ENCODE results near the gene KRT4.
"Not testable (repeated sequence)": the region's sequence is repeated elsewhere in the genome, so short reads cannot be mapped to it uniquely, and the experiment has no call there.

Gene KRT4

DNA sequence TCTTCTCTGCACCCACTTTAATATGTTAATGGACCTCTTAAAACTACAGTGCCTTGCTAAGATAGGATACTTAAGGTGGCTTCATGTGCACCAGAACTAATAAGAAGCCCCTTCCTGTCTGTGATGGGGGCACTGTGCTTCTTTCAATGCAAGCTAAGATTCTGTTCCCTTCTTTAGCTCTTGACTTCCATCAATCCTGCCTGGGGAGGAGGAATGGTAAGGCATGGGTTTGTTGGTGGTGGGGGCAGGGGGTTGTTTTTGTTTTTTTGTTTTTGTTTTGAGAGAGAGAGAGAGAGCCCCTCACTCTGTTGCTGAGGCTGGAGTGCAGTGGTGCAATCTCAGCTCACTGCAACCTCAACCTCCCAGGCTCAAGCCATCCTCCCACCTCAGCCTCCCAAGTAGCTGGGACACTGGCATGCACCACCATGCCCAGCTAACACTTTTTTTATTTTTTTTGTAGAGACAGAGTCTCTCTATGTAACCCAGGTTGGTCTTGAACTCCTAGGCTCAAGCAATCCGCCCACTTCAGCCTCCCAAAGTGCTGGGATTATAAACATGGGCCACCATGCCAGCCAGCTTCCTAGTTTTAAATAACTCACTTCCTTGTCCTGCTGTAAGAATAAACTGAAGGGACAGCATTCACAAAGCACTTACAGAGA lies 13.5 kb downstream of the KRT4 start:
- Mint-ChIP-seq H3K4me1 (ENCODE audit: low read depth) (no peaks in the 10 kb centered on the region), H3K9me3 (no peaks in the 10 kb centered on the region), H3K27ac (no peak overlapping the region), H3K36me3 (ENCODE audit: low read depth) (no peaks in the 10 kb centered on the region), H3K27me3 (ENCODE audit: low read depth) (peaks cover 6% of the 10 kb centered on the region), H3K4me3 (no peak overlapping the region)
- DNase-seq (ENCODE audit: low spot score): no peak

DNA sequence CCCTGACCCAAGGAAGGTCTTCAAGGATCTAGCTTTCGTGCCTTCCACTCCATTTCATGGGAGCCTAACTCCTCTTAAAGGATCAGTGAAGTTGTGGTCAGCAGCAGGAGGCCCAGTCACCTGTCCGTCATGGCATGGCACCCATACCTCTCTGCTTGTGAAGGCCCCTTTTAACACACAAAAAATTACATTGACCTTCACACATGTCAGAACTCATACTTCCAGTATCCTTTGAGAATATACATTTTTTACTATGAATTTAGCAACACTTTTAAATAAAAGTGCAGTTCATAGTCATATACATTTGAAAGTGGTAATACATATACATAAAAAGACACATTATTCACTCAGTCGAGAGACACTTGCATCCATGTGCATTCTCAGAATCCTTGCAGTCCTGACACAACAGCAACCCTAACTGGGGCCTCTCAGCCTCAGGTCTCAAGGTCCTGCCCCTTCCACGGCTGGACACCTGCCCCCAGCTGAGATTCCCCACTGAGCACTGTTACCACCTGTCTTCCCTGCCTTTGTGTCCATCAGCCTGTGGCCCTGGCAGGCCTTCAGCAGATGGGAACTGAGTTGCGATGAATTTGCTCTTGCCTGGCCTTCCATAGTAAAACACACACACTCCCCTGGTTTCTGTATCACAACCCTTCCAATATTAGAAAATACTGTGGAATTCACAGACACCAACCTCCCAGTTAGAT lies 14.3 kb downstream of the KRT4 start:
- peaks cover 2% of the 10 kb centered on the region for H3K4me1 Mint-ChIP-seq (ENCODE audit: low read depth)
- DNase-seq (ENCODE audit: low spot score): no peak
- no peak overlapping the region for H3K27ac Mint-ChIP-seq
- H3K9me3 Mint-ChIP-seq: no peaks in the 10 kb centered on the region
- H3K27me3 Mint-ChIP-seq (ENCODE audit: low read depth): peaks cover 6% of the 10 kb centered on the region
- no peak overlapping the region for H3K4me3 Mint-ChIP-seq
- no peaks in the 10 kb centered on the region for H3K36me3 Mint-ChIP-seq (ENCODE audit: low read depth)

DNA sequence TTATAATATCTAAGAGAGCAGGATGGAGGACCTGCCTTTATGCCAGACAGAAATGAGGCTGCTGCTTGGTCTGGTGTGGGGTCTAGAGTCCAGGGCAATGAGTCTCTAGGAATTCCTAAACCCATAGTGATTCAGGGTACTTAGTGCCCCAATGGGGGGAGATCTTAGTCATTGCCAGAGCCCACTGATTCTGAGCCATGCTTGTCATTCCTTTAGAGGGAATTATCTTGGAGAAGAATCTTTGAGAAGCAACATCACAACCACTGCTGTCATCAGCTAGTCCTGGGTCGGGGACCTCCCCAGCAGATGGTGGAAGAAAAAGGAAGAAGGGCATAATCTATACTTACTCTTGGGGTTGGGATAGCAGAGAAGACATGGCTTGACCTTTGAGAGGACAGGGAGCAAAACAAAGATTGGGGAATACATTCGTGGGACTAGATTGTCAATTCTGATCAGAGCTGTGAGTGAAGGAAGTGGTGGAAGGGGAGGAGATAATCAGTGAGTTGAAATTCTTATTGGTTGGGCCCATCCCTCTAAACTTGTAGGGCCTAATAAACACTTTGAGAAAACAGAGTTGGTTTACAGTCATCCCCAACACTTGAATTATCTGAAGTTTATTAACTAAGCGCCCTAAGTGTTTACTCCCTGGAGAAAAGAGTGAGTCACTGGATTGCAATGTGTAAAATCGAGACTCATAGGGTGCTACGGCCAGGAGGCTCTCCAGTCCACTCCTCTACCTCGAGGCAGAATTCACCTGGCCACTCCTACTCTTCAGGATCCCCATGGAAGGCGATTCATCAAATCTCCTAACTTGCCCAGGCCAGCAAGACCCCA lies 15.0 kb downstream of the KRT4 start:
- H3K9me3 Mint-ChIP-seq: no peaks in the 10 kb centered on the region
- peaks cover 9% of the 10 kb centered on the region for H3K4me1 Mint-ChIP-seq (ENCODE audit: low read depth)
- H3K27me3 Mint-ChIP-seq (ENCODE audit: low read depth): peaks cover 6% of the 10 kb centered on the region
- H3K27ac Mint-ChIP-seq: no peak overlapping the region
- H3K36me3 Mint-ChIP-seq (ENCODE audit: low read depth): no peaks in the 10 kb centered on the region
- no peak for DNase-seq (ENCODE audit: low spot score)
- no peak overlapping the region for H3K4me3 Mint-ChIP-seq

DNA sequence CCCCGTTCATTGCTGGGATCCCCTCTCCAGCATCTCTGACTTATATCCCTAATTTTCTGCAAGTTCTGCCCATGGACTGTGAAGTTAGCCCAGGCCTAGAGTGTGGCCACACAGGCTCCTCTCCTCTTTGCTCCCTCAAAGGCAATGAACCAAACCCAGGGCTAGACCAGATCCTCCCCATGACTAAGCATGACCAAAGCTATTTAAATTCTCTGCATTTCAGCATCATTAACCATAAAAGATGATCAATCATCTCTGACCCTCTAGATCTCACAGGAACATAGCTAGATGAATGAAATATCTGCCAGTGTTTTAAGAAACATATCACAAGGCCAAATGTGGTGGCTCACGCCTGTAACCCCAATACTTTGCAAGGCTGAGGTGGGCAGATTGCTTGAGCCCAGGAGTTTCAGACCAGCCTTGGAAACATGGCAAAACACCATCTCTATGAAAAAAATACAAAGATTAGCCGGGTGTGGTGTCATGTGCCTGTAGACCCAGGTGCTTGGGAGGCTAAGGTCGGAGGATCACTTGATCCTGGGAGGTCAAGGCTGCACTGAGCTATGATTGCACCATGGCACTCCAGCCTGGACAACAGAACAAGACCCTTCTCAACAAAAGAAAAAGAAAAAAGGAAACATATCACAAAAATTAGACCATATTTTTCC lies 15.8 kb downstream of the KRT4 start:
- Mint-ChIP-seq H3K9me3 (no peaks in the 10 kb centered on the region), H3K27me3 (ENCODE audit: low read depth) (peaks cover 6% of the 10 kb centered on the region), H3K4me1 (ENCODE audit: low read depth) (peaks cover 13% of the 10 kb centered on the region), H3K27ac (no peak overlapping the region), H3K4me3 (no peak overlapping the region), H3K36me3 (ENCODE audit: low read depth) (no peaks in the 10 kb centered on the region)
- no peak for DNase-seq (ENCODE audit: low spot score)

DNA sequence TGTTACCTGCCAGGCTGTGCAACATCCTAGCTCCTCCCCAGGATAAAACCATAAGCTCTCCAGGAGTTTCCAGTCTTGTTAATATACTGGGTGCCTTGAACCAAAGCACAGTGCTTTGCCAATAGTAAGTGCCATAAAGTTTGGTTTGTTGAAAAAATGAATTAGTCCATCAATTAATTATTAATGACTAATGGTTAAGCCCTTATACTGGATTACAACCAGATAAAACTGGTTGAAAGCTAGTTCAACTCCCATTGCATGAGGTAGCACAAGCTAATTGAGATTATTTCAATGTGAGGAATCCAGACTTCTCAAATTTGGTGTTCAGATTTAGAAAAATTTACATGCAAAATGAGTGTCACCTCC lies 16.4 kb downstream of the KRT4 start:
- no peak overlapping the region for H3K4me3 Mint-ChIP-seq
- H3K27me3 Mint-ChIP-seq (ENCODE audit: low read depth): peaks cover 6% of the 10 kb centered on the region
- H3K36me3 Mint-ChIP-seq (ENCODE audit: low read depth): no peaks in the 10 kb centered on the region
- no peak overlapping the region for H3K27ac Mint-ChIP-seq
- no peaks in the 10 kb centered on the region for H3K9me3 Mint-ChIP-seq
- no peak for DNase-seq (ENCODE audit: low spot score)
- H3K4me1 Mint-ChIP-seq (ENCODE audit: low read depth): peaks cover 16% of the 10 kb centered on the region

DNA sequence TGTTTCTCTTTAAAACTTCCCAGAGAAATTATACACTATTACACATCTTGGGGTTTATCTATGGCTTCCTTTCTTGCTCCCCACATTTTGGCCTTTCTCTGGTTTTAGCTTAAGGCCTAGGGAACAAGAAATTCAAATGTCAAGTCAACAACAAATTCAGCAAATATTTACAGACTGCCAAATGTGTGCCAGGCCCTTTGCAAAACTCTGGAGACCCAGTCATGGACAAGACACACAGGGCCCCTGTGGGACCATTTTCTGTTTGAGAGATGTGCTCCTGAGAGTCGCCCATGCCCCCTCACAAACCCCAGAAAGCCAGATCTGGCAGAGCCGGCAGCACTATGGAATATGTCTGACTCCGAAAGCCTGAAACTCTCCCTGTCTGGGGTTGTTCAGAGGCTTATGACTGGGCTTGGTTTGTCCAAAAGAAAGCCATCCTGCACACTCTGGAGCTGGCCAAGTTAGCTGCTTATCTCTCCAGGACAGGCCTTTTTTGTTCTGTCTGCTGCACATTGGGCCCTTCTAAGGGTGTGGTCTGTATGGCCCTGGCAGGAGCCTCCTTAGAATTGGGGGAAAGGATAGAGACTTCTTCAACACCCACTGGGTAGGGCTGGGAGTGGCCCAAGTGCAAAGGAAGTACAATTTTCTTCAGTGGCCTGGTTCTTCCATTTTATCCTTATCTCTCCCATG lies 16.9 kb downstream of the KRT4 start:
- H3K4me3 Mint-ChIP-seq: no peak overlapping the region
- DNase-seq (ENCODE audit: low spot score): no peak
- H3K27ac Mint-ChIP-seq: no peak overlapping the region
- H3K36me3 Mint-ChIP-seq (ENCODE audit: low read depth): no peaks in the 10 kb centered on the region
- peaks cover 6% of the 10 kb centered on the region for H3K27me3 Mint-ChIP-seq (ENCODE audit: low read depth)
- no peaks in the 10 kb centered on the region for H3K9me3 Mint-ChIP-seq
- peaks cover 16% of the 10 kb centered on the region for H3K4me1 Mint-ChIP-seq (ENCODE audit: low read depth)

DNA sequence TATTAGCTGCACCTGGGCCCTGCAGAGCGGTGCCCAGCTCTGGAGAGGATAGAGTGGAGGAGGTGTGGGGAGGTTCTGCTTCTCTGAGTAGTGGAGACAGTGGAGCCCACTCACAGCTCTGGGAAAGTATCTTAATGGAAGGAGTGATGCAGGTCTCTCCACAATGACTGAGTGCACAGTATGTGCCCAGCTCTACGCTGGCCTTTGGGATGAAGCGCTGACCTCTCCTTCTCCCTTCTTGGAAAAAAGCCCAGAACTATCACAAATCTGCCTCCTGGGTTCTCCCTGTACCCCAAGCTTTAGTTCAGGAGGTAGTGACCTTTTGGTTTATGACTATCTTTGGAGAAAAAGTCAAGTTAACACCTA lies 17.5 kb downstream of the KRT4 start:
- Mint-ChIP-seq H3K9me3 (no peaks in the 10 kb centered on the region), H3K4me1 (ENCODE audit: low read depth) (peaks cover 18% of the 10 kb centered on the region), H3K27ac (no peak overlapping the region), H3K36me3 (ENCODE audit: low read depth) (no peaks in the 10 kb centered on the region), H3K27me3 (ENCODE audit: low read depth) (peaks cover 9% of the 10 kb centered on the region), H3K4me3 (no peak overlapping the region)
- no peak for DNase-seq (ENCODE audit: low spot score)

DNA sequence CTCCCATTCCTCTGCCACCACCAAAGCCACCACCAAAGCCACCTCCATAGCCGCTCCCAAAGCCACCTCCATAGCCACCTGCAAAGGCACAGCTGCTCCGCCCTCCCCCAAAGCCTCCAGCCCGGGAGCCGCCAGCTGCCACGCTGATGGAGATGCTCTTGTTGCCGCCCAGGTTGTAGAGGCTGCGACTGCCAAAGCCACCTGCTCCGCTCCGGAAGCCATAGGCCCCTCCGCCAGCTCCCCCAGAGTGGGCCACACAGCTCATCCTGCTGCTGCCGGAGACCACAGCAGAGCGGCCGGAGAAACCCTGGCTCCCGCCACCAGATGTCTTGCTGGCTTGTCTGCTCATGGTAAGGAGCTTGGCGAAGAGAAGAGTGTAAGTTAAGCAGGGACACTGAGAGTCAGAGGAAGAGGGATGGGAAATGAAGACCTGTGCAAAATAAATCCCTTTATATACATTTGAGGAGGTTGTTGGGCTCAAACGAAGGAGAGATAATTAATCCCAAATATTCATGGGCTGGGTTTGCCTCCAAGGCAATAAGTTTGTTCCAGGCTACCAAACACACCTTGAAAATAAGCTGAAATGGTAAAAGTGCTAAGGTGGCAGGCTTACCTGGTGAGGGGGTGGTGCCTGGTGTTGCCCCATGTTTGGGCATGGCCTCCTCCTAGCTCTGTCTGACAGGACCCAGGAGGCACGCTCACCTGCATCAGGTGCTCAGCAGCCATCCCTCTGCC lies 18.1 kb downstream of the KRT4 start, which contains the start of gene KRT3:
Gene KRT3, minus strand, starts transcription at position 424 of the 735 bp plus-strand sequence. Its CDS starts 75 bp downstream, at position 349.
- Mint-ChIP-seq H3K36me3 (ENCODE audit: low read depth) (no peaks in the 10 kb centered on the region), H3K9me3 (no peaks in the 10 kb centered on the region), H3K4me3 (no peak within 1 kb of the TSS), H3K4me1 (ENCODE audit: low read depth) (peaks cover 18% of the 10 kb centered on the region), H3K27ac (no peak within 1 kb of the TSS), H3K27me3 (ENCODE audit: low read depth) (peaks cover 10% of the 10 kb centered on the region)
- no peak for DNase-seq (ENCODE audit: low spot score)

DNA sequence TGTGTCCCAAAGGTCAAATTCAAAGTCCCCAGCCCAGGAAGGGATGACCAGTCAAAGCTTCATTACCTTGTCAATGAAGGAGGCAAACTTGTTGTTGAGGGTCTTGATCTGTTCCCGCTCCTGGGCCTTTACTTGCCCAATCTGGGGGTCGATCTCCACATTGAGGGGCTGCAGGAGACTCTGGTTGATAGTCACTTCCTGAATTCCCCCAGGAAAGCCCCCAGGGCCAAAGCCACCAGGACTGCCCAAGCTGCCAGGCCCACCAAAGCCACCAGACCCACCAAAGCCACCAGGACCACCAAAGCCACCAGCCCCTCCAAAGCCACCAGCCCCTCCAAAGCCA lies 18.6 kb downstream of the KRT4 start:
- not testable (repeated sequence) for H3K4me3 Mint-ChIP-seq; H3K36me3 Mint-ChIP-seq (ENCODE audit: low read depth); H3K9me3 Mint-ChIP-seq; H3K27ac Mint-ChIP-seq; DNase-seq (ENCODE audit: low spot score)
- H3K4me1 Mint-ChIP-seq (ENCODE audit: low read depth): peaks cover 18% of the 10 kb centered on the region
- peaks cover 15% of the 10 kb centered on the region for H3K27me3 Mint-ChIP-seq (ENCODE audit: low read depth)

DNA sequence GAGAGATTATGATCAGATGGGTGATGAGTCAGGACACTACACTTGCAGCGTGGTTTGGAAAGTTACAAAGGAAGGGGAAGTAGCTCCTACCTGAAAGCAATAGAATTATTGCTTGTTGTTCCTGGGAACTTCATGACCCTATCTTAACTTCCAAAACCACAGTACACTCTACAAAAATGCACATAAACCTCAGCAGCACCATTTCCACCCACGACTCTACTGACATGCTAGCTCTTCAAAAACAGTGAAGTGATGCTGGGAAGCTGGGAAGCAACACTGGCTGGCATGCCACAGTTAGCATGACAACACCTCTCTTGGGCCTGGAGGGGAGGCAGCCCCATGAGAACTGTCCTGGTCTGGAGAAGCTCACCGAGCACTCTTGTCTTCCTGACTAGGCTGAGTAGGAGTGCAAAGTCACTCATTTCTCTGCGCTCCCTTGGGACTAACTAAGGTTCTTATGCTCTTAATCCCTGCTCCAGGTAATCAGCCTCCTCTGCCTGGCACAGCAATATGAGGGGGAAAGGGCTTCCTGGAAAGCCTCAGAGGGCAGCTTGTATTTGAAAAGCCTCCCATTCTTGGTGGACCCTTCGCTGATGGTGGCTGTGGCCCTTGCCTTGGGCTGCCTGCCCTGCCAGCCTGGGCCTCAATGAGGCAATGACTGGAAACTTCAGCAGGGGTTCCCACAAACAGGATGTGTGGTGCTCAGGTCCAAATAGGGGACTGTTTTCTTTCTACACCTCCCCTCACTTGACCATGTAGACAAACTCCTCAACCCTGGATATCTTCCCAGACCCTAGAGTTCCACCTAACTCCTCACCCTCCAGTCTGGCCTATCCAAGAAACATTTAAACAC lies 19.2 kb downstream of the KRT4 start:
- H3K4me3 Mint-ChIP-seq: no peak overlapping the region
- no peaks in the 10 kb centered on the region for H3K36me3 Mint-ChIP-seq (ENCODE audit: low read depth)
- peaks cover 19% of the 10 kb centered on the region for H3K27me3 Mint-ChIP-seq (ENCODE audit: low read depth)
- DNase-seq (ENCODE audit: low spot score): no peak
- H3K4me1 Mint-ChIP-seq (ENCODE audit: low read depth): peaks cover 18% of the 10 kb centered on the region
- H3K27ac Mint-ChIP-seq: no peak overlapping the region
- no peaks in the 10 kb centered on the region for H3K9me3 Mint-ChIP-seq

DNA sequence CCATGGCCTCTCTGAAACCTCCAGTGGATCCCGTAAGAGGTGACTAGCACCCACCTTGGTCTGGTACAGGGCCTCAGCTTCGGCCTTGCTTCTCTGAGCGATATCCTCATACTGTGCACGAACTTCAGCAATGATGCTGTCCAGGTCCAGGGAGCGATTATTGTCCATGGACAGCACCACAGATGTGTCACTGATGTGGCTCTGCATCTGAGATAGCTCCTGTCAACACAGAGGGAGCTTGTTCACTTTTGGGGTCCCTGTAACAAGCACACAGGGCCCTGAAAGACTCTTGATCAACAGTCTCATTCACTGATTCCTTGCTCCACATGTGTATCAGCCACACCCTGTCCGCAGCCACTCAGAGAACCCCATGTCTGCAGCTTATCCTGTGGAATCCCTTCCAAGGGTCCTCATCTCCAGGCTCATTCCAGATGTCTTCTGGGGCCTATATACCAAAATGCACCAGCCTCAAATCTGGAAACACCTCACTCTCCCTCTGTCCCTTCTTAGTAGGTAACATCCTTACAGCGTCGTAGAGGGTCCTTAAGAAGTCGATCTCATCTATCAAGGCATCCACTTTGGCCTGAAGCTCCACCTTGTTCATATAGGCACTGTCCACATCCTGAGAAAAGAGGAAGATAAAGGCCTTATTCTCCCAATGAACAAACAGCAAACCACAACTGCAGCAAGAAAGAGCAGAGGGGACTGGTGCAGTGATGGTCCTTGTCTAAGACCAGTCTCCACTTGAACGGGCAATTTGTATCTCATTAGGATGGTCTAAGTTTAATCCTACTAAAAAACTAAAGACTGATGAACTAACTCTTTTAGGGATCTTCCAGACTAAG lies 21.5 kb downstream of the KRT4 start:
- Mint-ChIP-seq H3K4me3 (no peak overlapping the region), H3K27me3 (ENCODE audit: low read depth) (peaks cover 29% of the 10 kb centered on the region), H3K27ac (no peak overlapping the region)

More for the DNA sequence above, 21.5 kb downstream of the KRT4 start:
- Mint-ChIP-seq H3K9me3 (no peaks in the 10 kb centered on the region), H3K36me3 (ENCODE audit: low read depth) (no peaks in the 10 kb centered on the region), H3K4me1 (ENCODE audit: low read depth) (peaks cover 18% of the 10 kb centered on the region)
- DNase-seq (ENCODE audit: low spot score): no peak

Data from T-helper 2 cell treated with Interferon-gamma antibody and Interleukin-4, amounts not matched to agents 5 μg/mL and 100 μg/mL, for 36 hours (primary cell).